WTC11 (cell line): ENCODE results near the gene MORC1.

Experiments
- FOXP1 ChIP-seq: sonication (generic); formaldehyde crosslinking; IDR thresholded peaks from 2 replicates; pipeline ENCODE4 v1.8.0; 2022; ENCODE audit warnings: missing genetic modification reagents, mild to moderate bottlenecking, moderate library complexity, borderline replicate concordance
- GRHL2 ChIP-seq: fragments of 250-450 bp; sonication (Bioruptor Pico); IDR thresholded peaks from 2 replicates; pipeline ENCODE4 v1.8.0; 2022; ENCODE audit warnings: mild to moderate bottlenecking, moderate library complexity; ENCODE audit not compliant: insufficient replicate concordance, severe bottlenecking

DNA sequence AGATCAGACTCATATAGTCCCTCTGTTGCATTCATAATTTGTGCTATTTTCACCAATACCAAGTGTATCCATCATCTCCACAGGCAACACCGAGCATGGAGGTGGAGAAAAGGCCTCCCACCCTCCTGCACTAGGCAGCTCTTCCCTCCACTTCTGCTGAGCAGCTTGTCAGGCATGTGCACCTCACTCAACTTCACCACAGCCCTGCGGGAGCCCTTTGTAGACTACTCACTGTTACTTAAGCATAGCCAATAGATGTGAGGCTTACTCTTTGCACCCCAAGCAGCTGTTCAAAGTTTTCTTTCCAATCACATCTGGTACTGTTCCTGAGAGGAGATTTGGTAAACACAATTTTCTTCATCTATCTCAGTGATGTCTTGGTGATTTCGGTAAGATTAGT lies 147.4 kb downstream of the MORC1 start:
- TF ChIP-seq FOXP1: no peak
- no peak for TF ChIP-seq GRHL2 (CRISPR knock-in tag)
